NT2/D1 (cell line): Measurements from ENCODE around the gene REPIN1.

Experiments used
- DNase-seq: peaks from one replicate; pipeline ENCODE4 v3.0.0-alpha.2; 2011; ENCODE audit warnings: low read depth, low spot score
- H3K27me3 ChIP-seq: 2 replicates; pipeline ENCODE4 v1.6.0; 2011; ENCODE audit warnings: mild to moderate bottlenecking; ENCODE audit not compliant: insufficient read length, insufficient read depth
- H3K36me3 ChIP-seq: 2 replicates; pipeline ENCODE4 v1.6.1; 2011; ENCODE audit warnings: mild to moderate bottlenecking, low read length, mixed read lengths; ENCODE audit not compliant: insufficient read depth, insufficient read length
- H3K4me1 ChIP-seq: 2 replicates; pipeline ENCODE4 v1.5.1; 2011; ENCODE audit not compliant: insufficient read depth, insufficient read length
- H3K4me3 ChIP-seq: 2 replicates; pipeline ENCODE4 v1.5.1; 2011; ENCODE audit warnings: low read depth; ENCODE audit not compliant: insufficient read length
- H3K9ac ChIP-seq: 2 replicates; pipeline ENCODE4 v1.6.0; 2011; ENCODE audit warnings: low read depth; ENCODE audit not compliant: insufficient read length
- H3K9me3 ChIP-seq: 2 replicates; pipeline ENCODE4 v1.5.1; 2011; ENCODE audit warnings: mild to moderate bottlenecking, low read length; ENCODE audit not compliant: insufficient read depth
- SUZ12 ChIP-seq: IDR thresholded peaks from 2 replicates; pipeline ENCODE4 v1.6.1; 2011; ENCODE audit not compliant: insufficient read length, insufficient read depth; ENCODE audit errors: extremely low read depth
- YY1 ChIP-seq: IDR thresholded peaks from 2 replicates; pipeline ENCODE4 v1.6.1; 2011; ENCODE audit not compliant: insufficient read length, insufficient read depth
- ZNF274 ChIP-seq: IDR thresholded peaks from 2 replicates; pipeline ENCODE4 v1.6.1; 2011; ENCODE audit warnings: mild to moderate bottlenecking, low read depth, low read length

REPIN1 gene

DNA sequence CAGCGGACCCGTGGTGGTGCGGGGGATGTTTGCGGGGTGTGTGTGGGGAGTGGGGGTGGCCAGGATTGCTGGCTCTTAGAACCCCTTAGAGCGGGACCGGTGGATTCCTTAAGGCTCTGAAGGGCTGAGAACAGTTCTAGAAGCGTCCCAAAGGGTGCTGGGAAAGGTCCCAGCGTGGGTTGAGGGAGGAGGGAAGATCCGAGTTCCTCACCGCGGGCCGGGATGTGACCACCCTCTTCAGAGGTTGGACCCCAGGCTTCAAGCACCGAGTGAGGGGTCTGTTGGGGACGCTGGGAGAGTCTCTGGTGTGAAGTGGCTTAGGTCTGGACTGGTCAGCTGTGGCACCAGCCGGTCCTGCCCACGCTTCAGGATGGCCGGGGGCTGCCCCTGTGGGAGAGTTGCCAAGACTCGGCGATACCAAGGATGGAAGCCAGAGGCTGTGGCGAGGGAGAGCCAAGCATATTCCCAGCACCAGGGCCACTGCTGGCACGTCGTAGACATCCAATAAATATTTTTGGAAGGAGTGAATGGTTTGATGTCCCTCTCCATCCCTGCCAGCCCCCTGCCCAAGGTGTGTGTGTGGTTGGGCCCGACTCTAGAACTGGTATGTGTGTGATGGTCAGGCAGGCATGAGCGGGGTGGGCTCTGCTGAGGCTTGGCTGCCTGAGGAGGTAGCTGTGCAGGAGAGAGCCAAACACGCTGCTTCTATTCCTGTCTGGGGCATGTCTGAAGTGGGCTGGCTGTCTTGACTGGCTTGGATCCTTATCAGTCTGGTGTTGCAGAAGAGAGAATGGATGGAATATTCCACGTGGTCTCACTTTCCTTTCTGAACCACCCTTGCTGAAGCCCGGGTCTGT, 29.7 kb downstream of the REPIN1 start:
- no peak for TF ChIP-seq YY1
- no peak for TF ChIP-seq SUZ12
- TF ChIP-seq ZNF274 = no peak
- Histone ChIP-seq H3K36me3 (peaks cover 18% of the 10 kb centered on the region), H3K4me3 (no peak overlapping the region), H3K27me3 (no peaks in the 10 kb centered on the region), H3K4me1 (peaks cover 24% of the 10 kb centered on the region), H3K9ac (peak overlapping the region; percentile 77), H3K9me3 (no peaks in the 10 kb centered on the region)
- DNase-seq = no peak

DNA sequence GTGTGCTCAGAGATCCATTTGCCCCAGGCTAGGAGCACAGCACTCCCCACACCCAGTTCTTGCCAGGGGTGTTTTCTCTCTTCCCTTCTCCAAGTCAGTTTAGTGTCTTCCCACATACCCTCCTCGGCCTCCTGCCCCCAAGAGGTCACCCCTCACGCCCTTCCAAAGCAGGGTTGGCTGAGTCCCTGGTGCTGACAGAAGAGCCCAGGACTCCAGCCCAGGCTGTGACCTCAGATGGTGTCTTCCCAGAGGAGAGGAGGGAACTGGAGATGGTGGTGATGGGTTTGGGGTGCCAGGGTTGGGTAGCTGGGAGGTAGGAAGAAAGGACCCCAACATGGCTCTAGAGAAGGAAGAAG, 30.3 kb downstream of the REPIN1 start:
- Histone ChIP-seq H3K4me3 (no peak overlapping the region), H3K9me3 (no peaks in the 10 kb centered on the region), H3K27me3 (no peaks in the 10 kb centered on the region), H3K4me1 (peaks cover 27% of the 10 kb centered on the region), H3K36me3 (peaks cover 18% of the 10 kb centered on the region), H3K9ac (peak overlapping the region; percentile 77)
- DNase-seq = no peak
- TF ChIP-seq YY1 = no peak
- no peak for TF ChIP-seq ZNF274
- no peak for TF ChIP-seq SUZ12

DNA sequence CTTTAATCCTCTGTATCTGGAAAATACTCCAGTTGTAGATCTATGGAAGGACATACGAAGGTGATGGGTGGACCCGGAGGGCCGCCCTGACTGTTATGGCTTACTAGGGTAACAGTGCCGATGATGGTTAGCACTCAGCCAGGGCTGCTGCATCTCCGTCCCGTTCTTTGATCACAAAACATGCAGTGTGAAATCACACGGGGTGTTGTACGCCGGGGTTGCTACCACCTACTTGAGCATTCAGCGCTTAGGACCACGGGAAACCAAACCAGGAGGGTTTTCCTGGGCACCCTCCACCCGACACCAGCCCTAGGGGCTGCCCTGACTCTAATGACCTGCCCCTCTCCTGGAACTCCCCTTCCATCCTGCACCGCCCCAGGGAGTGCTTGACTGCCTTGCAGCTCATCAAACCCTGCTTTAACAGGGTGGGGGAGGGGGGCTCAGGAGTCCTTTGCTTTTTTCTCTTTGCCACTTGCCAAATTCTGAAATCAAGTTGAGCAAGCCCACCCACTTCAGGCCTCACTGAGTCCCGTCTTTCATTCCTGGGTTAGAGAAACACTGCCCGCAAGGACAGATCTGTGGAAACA, 30.9 kb downstream of the REPIN1 start:
- no peaks in the 10 kb centered on the region for H3K27me3 ChIP-seq
- no peaks in the 10 kb centered on the region for H3K9me3 ChIP-seq
- H3K36me3 ChIP-seq = peaks cover 18% of the 10 kb centered on the region
- TF ChIP-seq SUZ12 = no peak
- no peak for TF ChIP-seq ZNF274
- no peak for TF ChIP-seq YY1
- H3K4me3 ChIP-seq = no peak overlapping the region
- H3K4me1 ChIP-seq = peaks cover 31% of the 10 kb centered on the region
- H3K9ac ChIP-seq = peak overlapping the region; percentile 77
- no peak for DNase-seq

GRCh38 chr7:150400008-150400787, 31.6 kb downstream of the REPIN1 start:
- peak overlapping the region; percentile 79 for H3K9ac ChIP-seq
- TF ChIP-seq ZNF274 (no peak), SUZ12 (no peak), YY1 (no peak)
- no peak overlapping the region for H3K4me3 ChIP-seq
- peaks cover 31% of the 10 kb centered on the region for H3K4me1 ChIP-seq
- peak; percentile 71 for DNase-seq
- peaks cover 18% of the 10 kb centered on the region for H3K36me3 ChIP-seq
- no peaks in the 10 kb centered on the region for H3K27me3 ChIP-seq
- no peaks in the 10 kb centered on the region for H3K9me3 ChIP-seq

- H3K9me3 ChIP-seq = no peaks in the 10 kb centered on the region
- DNase-seq = no peak
- H3K9ac ChIP-seq = peak overlapping the region; percentile 79
- no peak overlapping the region for H3K4me3 ChIP-seq
- H3K36me3 ChIP-seq = peaks cover 18% of the 10 kb centered on the region
- no peak for TF ChIP-seq ZNF274
- TF ChIP-seq YY1 = no peak
- no peak for TF ChIP-seq SUZ12
- no peaks in the 10 kb centered on the region for H3K27me3 ChIP-seq
- peaks cover 29% of the 10 kb centered on the region for H3K4me1 ChIP-seq
Measured at GRCh38 chr7:150400788-150401423, 32.3 kb downstream of the REPIN1 start.

DNA sequence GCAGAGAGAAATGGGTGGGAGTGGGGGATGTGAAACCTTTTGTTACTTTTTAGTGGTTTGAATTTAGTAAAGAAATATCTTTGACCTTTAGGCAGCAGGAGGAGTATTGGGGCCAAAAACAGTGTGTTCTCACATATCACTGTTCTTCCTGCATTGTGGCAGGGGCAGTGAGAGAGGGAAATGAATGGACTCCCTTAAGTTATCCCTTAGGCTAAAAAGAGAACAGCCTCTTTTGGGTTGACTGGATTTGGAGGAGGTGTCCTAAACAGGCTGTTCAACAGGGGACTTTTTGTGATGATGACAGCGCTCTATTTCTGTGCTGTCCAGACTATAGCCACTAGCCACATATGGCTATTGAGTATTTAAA, 32.8 kb downstream of the REPIN1 start:
- DNase-seq = no peak
- TF ChIP-seq SUZ12 (no peak), YY1 (no peak), ZNF274 (no peak)
- H3K9me3 ChIP-seq = no peaks in the 10 kb centered on the region
- no peak overlapping the region for H3K4me3 ChIP-seq
- peaks cover 18% of the 10 kb centered on the region for H3K36me3 ChIP-seq
- no peaks in the 10 kb centered on the region for H3K27me3 ChIP-seq
- peak overlapping the region; percentile 79 for H3K9ac ChIP-seq
- H3K4me1 ChIP-seq = peaks cover 28% of the 10 kb centered on the region
